IMR-90 (cell line): Measurements from ENCODE around the gene ENTPD3. TPM values are rescaled to one million over a fixed set of nuclear protein-coding genes. Genes with fewer than 3 reads are reported as not detected.

ENCODE experiments used
- ATAC-seq: fragments of 200-7000 bp; cut with Tn5 transposase; 2 replicates; pipeline ENCODE4 v1.9.1; 2020; ENCODE audit warnings: low read depth, mild to moderate bottlenecking, moderate library complexity
- BruUV-seq: library from RNA; stranded (reverse); fragments of 400-500 nt; replicated peaks from 2 replicates; lab custom pipeline; 2021; lab: Mats Ljungman, UMichigan
- CTCF ChIA-PET: fragments of 300-600 bp; formaldehyde crosslinking; extraction: SDS; loops from one replicate; lab custom pipeline; 2021; ENCODE audit warnings: antibody characterized with exemption; lab: Yijun Ruan, JAX
- POLR2A ChIA-PET: fragments of 300-600 bp; sonication (Branson Sonifier 250); formaldehyde crosslinking; loops from one replicate; lab custom pipeline; 2022; ENCODE audit warnings: antibody characterized with exemption; ENCODE audit not compliant: unreplicated experiment; lab: Charles Lee
- DNase-seq: peaks from one replicate; pipeline ENCODE4 v3.0.0; 2013
- H2AFZ ChIP-seq: replicated peaks from 2 replicates; pipeline ENCODE3; 2013; ENCODE audit warnings: low read length, mild to moderate bottlenecking; ENCODE audit not compliant: poor library complexity
- H2AK5ac ChIP-seq: 2 replicates; pipeline ENCODE4 v1.6.1; 2013; ENCODE audit warnings: low read depth, low read length, inconsistent platforms
- H2AK9ac ChIP-seq: replicated peaks from 2 replicates; pipeline ENCODE3; 2013; ENCODE audit warnings: mild to moderate bottlenecking, low read depth, low read length, moderate library complexity; ENCODE audit not compliant: poor library complexity
- H2BK120ac ChIP-seq: 2 replicates; pipeline ENCODE4 v1.6.1; 2013; ENCODE audit warnings: low read depth, low read length, inconsistent platforms
- H2BK15ac ChIP-seq: 3 replicates; pipeline ENCODE4 v1.6.1; 2013; ENCODE audit warnings: low read depth, low read length, inconsistent platforms
- H2BK20ac ChIP-seq: 2 replicates; pipeline ENCODE4 v1.6.1; 2013; ENCODE audit warnings: low read depth, mild to moderate bottlenecking, inconsistent platforms, low read length, moderate library complexity
- H2BK5ac ChIP-seq: 2 replicates; pipeline ENCODE4 v1.6.1; 2013; ENCODE audit warnings: mild to moderate bottlenecking, low read depth, low read length, inconsistent platforms; ENCODE audit not compliant: poor library complexity, severe bottlenecking
- H3K14ac ChIP-seq: replicated peaks from 2 replicates; pipeline ENCODE4 v1.6.1; 2013; ENCODE audit warnings: low read depth, low read length, inconsistent platforms
- H3K18ac ChIP-seq: 2 replicates; pipeline ENCODE4 v1.6.1; 2013; ENCODE audit warnings: low read depth, low read length, control low read depth
- H3K23ac ChIP-seq: 2 replicates; pipeline ENCODE4 v1.6.1; 2013; ENCODE audit warnings: low read depth, low read length, inconsistent platforms
- H3K27ac ChIP-seq: 2 replicates; pipeline ENCODE4 v1.5.1; 2013; ENCODE audit warnings: mild to moderate bottlenecking, control low read depth, low read length; ENCODE audit not compliant: insufficient read depth
- H3K27me3 ChIP-seq: 2 replicates; pipeline ENCODE4 v1.6.1; 2013; ENCODE audit warnings: low read length; ENCODE audit not compliant: control insufficient read depth, insufficient read depth
- H3K36me3 ChIP-seq: 2 replicates; pipeline ENCODE4 v1.6.1; 2013; ENCODE audit warnings: low read length, mixed read lengths; ENCODE audit not compliant: control insufficient read depth, insufficient read depth
- H3K4ac ChIP-seq: 2 replicates; pipeline ENCODE4 v1.6.1; 2013; ENCODE audit warnings: low read depth, low read length, inconsistent platforms
- H3K4me1 ChIP-seq: 2 replicates; pipeline ENCODE4 v1.6.1; 2013; ENCODE audit warnings: low read length, mixed read lengths; ENCODE audit not compliant: control insufficient read depth, insufficient read depth
- H3K4me2 ChIP-seq: 2 replicates; pipeline ENCODE4 v1.6.1; 2013; ENCODE audit warnings: low read depth, mild to moderate bottlenecking, control low read depth, low read length, moderate library complexity
- H3K4me3 ChIP-seq: 2 replicates; pipeline ENCODE4 v1.5.1; 2013; ENCODE audit warnings: low read depth, mild to moderate bottlenecking, control low read depth, low read length, moderate library complexity; ENCODE audit not compliant: insufficient read depth
- H3K56ac ChIP-seq: 2 replicates; pipeline ENCODE4 v1.6.1; 2013; ENCODE audit warnings: low read length, inconsistent platforms; ENCODE audit not compliant: insufficient read depth; ENCODE audit errors: extremely low read depth
- H3K79me1 ChIP-seq, 2 experiments: 2 replicates each; pipeline ENCODE4 v1.6.1; 2013; ENCODE audit warnings: low read length in 2 of 2, inconsistent platforms in 1 of 2, low read depth in 1 of 2
- H3K9ac ChIP-seq: 2 replicates; pipeline ENCODE4 v1.6.1; 2013; ENCODE audit warnings: low read depth, low read length, control low read depth
- H3K9me1 ChIP-seq: 2 replicates; pipeline ENCODE4 v1.6.1; 2013; ENCODE audit warnings: low read length, inconsistent platforms; ENCODE audit not compliant: insufficient read depth
- H3K9me3 ChIP-seq: 2 replicates; pipeline ENCODE4 v1.6.1; 2013; ENCODE audit warnings: low read length; ENCODE audit not compliant: control insufficient read depth, insufficient read depth
- H4K20me1 ChIP-seq: 2 replicates; pipeline ENCODE4 v1.6.1; 2013; ENCODE audit warnings: low read length, inconsistent platforms; ENCODE audit not compliant: insufficient read depth
- H4K5ac ChIP-seq: 2 replicates; pipeline ENCODE4 v1.6.1; 2013; ENCODE audit warnings: mild to moderate bottlenecking, low read depth, low read length, control low read depth
- H4K8ac ChIP-seq, 2 experiments: 2 replicates each; pipeline ENCODE4 v1.6.1; 2013; ENCODE audit warnings: low read depth in 2 of 2, low read length in 2 of 2, control low read depth in 1 of 2, inconsistent platforms in 1 of 2
- H4K91ac ChIP-seq: 2 replicates; pipeline ENCODE4 v1.6.1; 2013; ENCODE audit warnings: low read depth, low read length, inconsistent platforms; ENCODE audit not compliant: insufficient read depth
- BHLHE40 ChIP-seq: fragments of 150-350 bp; IDR thresholded peaks from 2 replicates; pipeline ENCODE4 v1.6.1; 2016; ENCODE audit warnings: mild to moderate bottlenecking, low read depth, low read length
- CEBPB ChIP-seq: IDR thresholded peaks from 2 replicates; pipeline ENCODE4 v1.6.1; 2012; ENCODE audit warnings: low read depth, low read length, improper control_type of control experiment
- CHD1 ChIP-seq: IDR thresholded peaks from 2 replicates; pipeline ENCODE4 v1.6.1; 2012; ENCODE audit warnings: low read depth, low read length, improper control_type of control experiment
- FOS ChIP-seq: fragments of 150-350 bp; IDR thresholded peaks from 2 replicates; pipeline ENCODE4 v1.6.1; 2016; ENCODE audit warnings: low read depth, low read length
- MAFK ChIP-seq: IDR thresholded peaks from 2 replicates; pipeline ENCODE4 v1.6.1; 2012; ENCODE audit warnings: low read depth, low read length, improper control_type of control experiment
- MAZ ChIP-seq: IDR thresholded peaks from 2 replicates; pipeline ENCODE4 v1.6.1; 2012; ENCODE audit warnings: low read depth, mild to moderate bottlenecking, low read length, improper control_type of control experiment, moderate library complexity, borderline replicate concordance
- MXI1 ChIP-seq: IDR thresholded peaks from 2 replicates; pipeline ENCODE4 v1.6.1; 2012; ENCODE audit warnings: low read depth, mild to moderate bottlenecking, low read length, moderate library complexity, borderline replicate concordance
- NFE2L2 ChIP-seq: fragments of 150-350 bp; IDR thresholded peaks from 2 replicates; pipeline ENCODE4 v1.6.1; 2016; ENCODE audit warnings: low read depth, mild to moderate bottlenecking, low read length
- POLR2A ChIP-seq: IDR thresholded peaks from 2 replicates; pipeline ENCODE4 v1.6.1; 2012; ENCODE audit warnings: mild to moderate bottlenecking, low read depth, low read length
- RAD21 ChIP-seq: IDR thresholded peaks from 2 replicates; pipeline ENCODE4 v1.6.1; 2012; ENCODE audit warnings: low read length, improper control_type of control experiment
- RCOR1 ChIP-seq: IDR thresholded peaks from 2 replicates; pipeline ENCODE4 v1.6.1; 2012; ENCODE audit warnings: mild to moderate bottlenecking, low read length, improper control_type of control experiment; ENCODE audit not compliant: insufficient replicate concordance
- RFX5 ChIP-seq: IDR thresholded peaks from 2 replicates; pipeline ENCODE4 v1.8.0; 2012; ENCODE audit warnings: low read depth, mild to moderate bottlenecking, low read length, moderate library complexity
- SMC3 ChIP-seq: fragments of 150-350 bp; IDR thresholded peaks from 2 replicates; pipeline ENCODE4 v1.6.1; 2016; ENCODE audit warnings: low read depth, mild to moderate bottlenecking, antibody characterized with exemption, low read length, moderate library complexity
- WGBS, 2 experiments: methylation state at CpG; one replicate each; pipeline versions ENCODE4 v1.1.5 to v1.1.7; 2013; ENCODE audit warnings: missing lambda C conversion rate in 2 of 2; ENCODE audit not compliant: insufficient read length in 1 of 2; ENCODE audit errors: extremely low coverage in 2 of 2; 5-methylcytosine and 5-hydroxymethylcytosine counted together
- dilution Hi-C: fragments of 300-500 bp; cut with HindIII; formaldehyde crosslinking; loops from one replicate; pipeline ENCODE4 v1.14.3; 2018; ENCODE audit warnings: low sequenced_read_pairs; ENCODE audit not compliant: unreplicated experiment
- in situ Hi-C: fragments of 300-500 bp; cut with MboI; formaldehyde crosslinking; loops from 3 replicates; pipeline ENCODE4 v1.14.3; 2019; ENCODE audit warnings: low sequenced_read_pairs, inconsistent platforms, mixed read lengths
- intact Hi-C: fragments of 100-400 bp; cut with micrococcal nuclease; formaldehyde crosslinking; loops from 2 replicates; pipeline ENCODE4 v1.10.0; 2022
- polyA plus RNA-seq, 3 experiments: library from polyadenylated mRNA; depleted of rRNA; stranded (reverse); fragments of >200 nt; gene quantifications; 2 replicates each; pipeline ENCODE4 v1.2.3, GENCODE V29; 2012; ENCODE audit warnings: low replicate concordance in 1 of 3
- total RNA-seq: library from RNA; depleted of rRNA; stranded (reverse); fragments of >200 nt; gene quantifications from 2 replicates; pipeline ENCODE4 v1.2.3, GENCODE V29; 2012
- TF ChIP-seq, protein P1 (sequence below): fragments of 150-350 bp; IDR thresholded peaks from 2 replicates; pipeline ENCODE4 v1.6.1; 2016; ENCODE audit warnings: low read depth, mild to moderate bottlenecking, low read length, moderate library complexity, borderline replicate concordance
- TF ChIP-seq, protein P2 (sequence below): fragments of 150-350 bp; IDR thresholded peaks from 2 replicates; pipeline ENCODE4 v1.6.1; 2017; ENCODE audit warnings: mild to moderate bottlenecking, antibody characterized with exemption, low read length, low read depth
- TF ChIP-seq, protein P3 (sequence below): conservative IDR thresholded peaks from 2 replicates; pipeline ENCODE4 v1.5.1; 2012; ENCODE audit warnings: mild to moderate bottlenecking, low read depth, low read length, improper control_type of control experiment

Gene ENTPD3
- total and polyA plus RNA-seq, 2 of the 4 experiments (the other 2 are of a cell fraction) = not detected

DNA sequence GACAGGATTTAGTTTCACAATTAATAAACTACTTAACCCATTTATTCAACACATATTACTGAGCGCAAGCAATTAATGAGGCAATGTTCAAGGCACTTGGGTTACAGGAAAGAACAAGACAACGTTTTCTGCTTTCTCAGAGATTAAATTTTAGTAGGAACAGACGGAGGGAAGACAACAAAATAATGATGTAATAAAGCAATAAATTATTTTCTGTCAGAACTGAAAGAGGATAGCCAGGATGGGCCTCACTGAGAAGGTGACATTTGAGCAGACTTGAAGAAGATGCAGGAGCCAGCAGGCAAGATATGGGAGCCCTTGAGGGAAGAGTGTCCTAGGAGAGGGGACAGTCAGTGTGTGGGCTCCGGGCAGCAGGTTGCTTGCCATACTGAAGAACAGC lies 58.9 kb downstream of the ENTPD3 start:
- H3K23ac ChIP-seq = no peak overlapping the region
- no peaks in the 10 kb centered on the region for H3K79me1 ChIP-seq
- no peak overlapping the region for H2AK9ac ChIP-seq
- H3K9ac ChIP-seq = no peak overlapping the region
- ATAC-seq (no peak), DNase-seq (no peak)
- no peak overlapping the region for H4K5ac ChIP-seq
- no peaks in the 10 kb centered on the region for H3K9me3 ChIP-seq
- no peak overlapping the region for H3K56ac ChIP-seq
- no peak for TF ChIP-seq CHD1
- TF ChIP-seq RFX5 = no peak
- TF ChIP-seq SMC3 = no peak
- TF ChIP-seq, protein P1, sequence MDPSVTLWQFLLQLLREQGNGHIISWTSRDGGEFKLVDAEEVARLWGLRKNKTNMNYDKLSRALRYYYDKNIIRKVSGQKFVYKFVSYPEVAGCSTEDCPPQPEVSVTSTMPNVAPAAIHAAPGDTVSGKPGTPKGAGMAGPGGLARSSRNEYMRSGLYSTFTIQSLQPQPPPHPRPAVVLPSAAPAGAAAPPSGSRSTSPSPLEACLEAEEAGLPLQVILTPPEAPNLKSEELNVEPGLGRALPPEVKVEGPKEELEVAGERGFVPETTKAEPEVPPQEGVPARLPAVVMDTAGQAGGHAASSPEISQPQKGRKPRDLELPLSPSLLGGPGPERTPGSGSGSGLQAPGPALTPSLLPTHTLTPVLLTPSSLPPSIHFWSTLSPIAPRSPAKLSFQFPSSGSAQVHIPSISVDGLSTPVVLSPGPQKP = no peak
- TF ChIP-seq FOS = no peak
- TF ChIP-seq RCOR1 = no peak
- TF ChIP-seq RAD21 = no peak
- no peak for TF ChIP-seq NFE2L2
- TF ChIP-seq MAFK = no peak
- TF ChIP-seq CEBPB = no peak
- TF ChIP-seq POLR2A = no peak
- TF ChIP-seq, protein P2, sequence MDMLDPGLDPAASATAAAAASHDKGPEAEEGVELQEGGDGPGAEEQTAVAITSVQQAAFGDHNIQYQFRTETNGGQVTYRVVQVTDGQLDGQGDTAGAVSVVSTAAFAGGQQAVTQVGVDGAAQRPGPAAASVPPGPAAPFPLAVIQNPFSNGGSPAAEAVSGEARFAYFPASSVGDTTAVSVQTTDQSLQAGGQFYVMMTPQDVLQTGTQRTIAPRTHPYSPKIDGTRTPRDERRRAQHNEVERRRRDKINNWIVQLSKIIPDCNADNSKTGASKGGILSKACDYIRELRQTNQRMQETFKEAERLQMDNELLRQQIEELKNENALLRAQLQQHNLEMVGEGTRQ = no peak
- no peak for TF ChIP-seq MXI1
- TF ChIP-seq MAZ = no peak
- TF ChIP-seq, protein P3, sequence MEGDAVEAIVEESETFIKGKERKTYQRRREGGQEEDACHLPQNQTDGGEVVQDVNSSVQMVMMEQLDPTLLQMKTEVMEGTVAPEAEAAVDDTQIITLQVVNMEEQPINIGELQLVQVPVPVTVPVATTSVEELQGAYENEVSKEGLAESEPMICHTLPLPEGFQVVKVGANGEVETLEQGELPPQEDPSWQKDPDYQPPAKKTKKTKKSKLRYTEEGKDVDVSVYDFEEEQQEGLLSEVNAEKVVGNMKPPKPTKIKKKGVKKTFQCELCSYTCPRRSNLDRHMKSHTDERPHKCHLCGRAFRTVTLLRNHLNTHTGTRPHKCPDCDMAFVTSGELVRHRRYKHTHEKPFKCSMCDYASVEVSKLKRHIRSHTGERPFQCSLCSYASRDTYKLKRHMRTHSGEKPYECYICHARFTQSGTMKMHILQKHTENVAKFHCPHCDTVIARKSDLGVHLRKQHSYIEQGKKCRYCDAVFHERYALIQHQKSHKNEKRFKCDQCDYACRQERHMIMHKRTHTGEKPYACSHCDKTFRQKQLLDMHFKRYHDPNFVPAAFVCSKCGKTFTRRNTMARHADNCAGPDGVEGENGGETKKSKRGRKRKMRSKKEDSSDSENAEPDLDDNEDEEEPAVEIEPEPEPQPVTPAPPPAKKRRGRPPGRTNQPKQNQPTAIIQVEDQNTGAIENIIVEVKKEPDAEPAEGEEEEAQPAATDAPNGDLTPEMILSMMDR = no peak
- TF ChIP-seq BHLHE40 = no peak
- no peak overlapping the region for H3K4me2 ChIP-seq
- no TSS peak for BruUV-seq
- dilution Hi-C loops = no loop called here
- ChIA-PET CTCF (no interaction called here), POLR2A (interaction anchor here (0.6 kb wide), 1 partner anchor 134 kb away, joined by 3 read pairs; no protein-coding TSS in a partner anchor)
- in situ Hi-C loops = no loop called here
- H3K4me3 ChIP-seq = no peak overlapping the region
- H4K8ac ChIP-seq = no peak overlapping the region
- no peak overlapping the region for H3K18ac ChIP-seq
- peaks cover 1% of the 10 kb centered on the region for H3K36me3 ChIP-seq
- no peak overlapping the region for H2AK5ac ChIP-seq
- H3K27me3 ChIP-seq = no peaks in the 10 kb centered on the region
- H3K27ac ChIP-seq = no peak overlapping the region
- intact Hi-C loops = loop anchor here (10.0 kb wide), 1 partner anchor 251 kb away; no protein-coding TSS in a partner anchor
- no peaks in the 10 kb centered on the region for H3K4me1 ChIP-seq
- H2BK15ac ChIP-seq = no peak overlapping the region
- no peak overlapping the region for H2BK120ac ChIP-seq
- H2BK5ac ChIP-seq = no peak overlapping the region
- no peak overlapping the region for H3K14ac ChIP-seq
- 100% methylated on average over 1 of the region's 4 CpGs; no CpG with 5 or more reads in 1 of the 2 experiments for WGBS, 2 experiments
- H3K4ac ChIP-seq = no peak overlapping the region
- H3K9me1 ChIP-seq = no peaks in the 10 kb centered on the region
- no peaks in the 10 kb centered on the region for H4K20me1 ChIP-seq
- no peak overlapping the region for H2AFZ ChIP-seq
- H2BK20ac ChIP-seq = no peak overlapping the region
- H4K91ac ChIP-seq = no peak overlapping the region
